SK-N-SH treated with all-trans-retinoic acid at 6 μM for 48 hours (cell line): ENCODE results near the gene NRXN3.

Experiments used
- PATZ1 ChIP-seq: fragments of 250-450 bp; sonication (Bioruptor Pico); IDR thresholded peaks from 2 replicates; pipeline ENCODE4 v1.8.0; 2020; ENCODE audit warnings: mild to moderate bottlenecking, moderate library complexity, borderline replicate concordance
- RARB ChIP-seq: fragments of 250-450 bp; sonication (Bioruptor Pico); IDR thresholded peaks from 2 replicates; pipeline ENCODE4 v1.8.0; 2021; ENCODE audit warnings: mild to moderate bottlenecking, moderate library complexity
- TOX ChIP-seq: fragments of 250-450 bp; sonication (Bioruptor Pico); IDR thresholded peaks from 2 replicates; pipeline ENCODE4 v1.8.0; 2021; ENCODE audit warnings: mild to moderate bottlenecking, moderate library complexity, borderline replicate concordance
- ZC3H10 ChIP-seq: fragments of 250-450 bp; sonication (Bioruptor Pico); IDR thresholded peaks from 2 replicates; pipeline ENCODE4 v1.5.1; 2021; ENCODE audit warnings: mild to moderate bottlenecking, moderate library complexity
- ZFP30 ChIP-seq: fragments of 450-650 bp; formaldehyde crosslinking; IDR thresholded peaks from 2 replicates; pipeline ENCODE4 v1.5.0; 2022; ENCODE audit warnings: mild to moderate bottlenecking, moderate library complexity
- ZNF70 ChIP-seq: fragments of 450-650 bp; formaldehyde crosslinking; IDR thresholded peaks from 2 replicates; pipeline ENCODE4 v1.5.0; 2020; ENCODE audit warnings: mild to moderate bottlenecking, moderate library complexity
- ZNF8 ChIP-seq: fragments of 450-650 bp; formaldehyde crosslinking; IDR thresholded peaks from 2 replicates; pipeline ENCODE4 v1.5.0; 2020; ENCODE audit warnings: mild to moderate bottlenecking, moderate library complexity

GRCh38 chr14:79373451-79373850 lies 1203.3 kb downstream of the NRXN3 start:
- TF ChIP-seq RARB (CRISPR knock-in tag) (no peak), TOX (no peak), ZNF70 (no peak), PATZ1 (CRISPR knock-in tag) (no peak), ZC3H10 (CRISPR knock-in tag) (no peak), ZNF8 (CRISPR knock-in tag) (no peak), ZFP30 (CRISPR knock-in tag) (no peak)
